Nephron (organoid): ENCODE measurements around the gene PTPRD.
A peak's percentile ranks its signal among the peaks of the same experiment; 100 is the strongest.

Experiments
- H3K27ac Mint-ChIP-seq, 3 experiments: 2 replicates each; pipeline ENCODE4 v1.8.0; 2020; ENCODE audit warnings: mixed read lengths in 3 of 3, mild to moderate bottlenecking in 2 of 3, moderate library complexity in 1 of 3
- H3K27me3 Mint-ChIP-seq: 2 replicates; pipeline ENCODE4 v1.8.0; 2021; ENCODE audit warnings: low read depth, mild to moderate bottlenecking, moderate library complexity, mixed read lengths
- H3K36me3 Mint-ChIP-seq: 2 replicates; pipeline ENCODE4 v1.8.0; 2020; ENCODE audit warnings: low read depth, mixed read lengths
- H3K4me1 Mint-ChIP-seq: 2 replicates; pipeline ENCODE4 v1.8.0; 2020; ENCODE audit warnings: mixed read lengths
- H3K4me3 Mint-ChIP-seq, 3 experiments: 2 replicates each; pipeline ENCODE4 v1.8.0; 2020; ENCODE audit warnings: mild to moderate bottlenecking in 3 of 3, mixed read lengths in 3 of 3, moderate library complexity in 2 of 3
- H3K9me3 Mint-ChIP-seq: 2 replicates; pipeline ENCODE4 v1.8.0; 2020; ENCODE audit warnings: mixed read lengths
- CTCF ChIP-seq, 3 experiments: fragments of 200-600 bp; sonication (generic); IDR thresholded peaks; one replicate each; pipeline ENCODE4 v1.5.0; 2021; ENCODE audit warnings: antibody characterized with exemption in 3 of 3; ENCODE audit not compliant: unreplicated experiment in 3 of 3

Gene PTPRD

GRCh38 chr9:8437876-8438275 lies 2174.9 kb downstream of the PTPRD start:
- H3K4me3 Mint-ChIP-seq = no peak overlapping the region
- no peaks in the 10 kb centered on the region for H3K27me3 Mint-ChIP-seq
- H3K9me3 Mint-ChIP-seq = no peaks in the 10 kb centered on the region
- H3K27ac Mint-ChIP-seq = peak overlapping the region in 1 of 3 experiments; percentile 18
- TF ChIP-seq CTCF (IDR thresholded peaks at IDR 0.05; ENCODE audit: unreplicated experiment in 3 of 3) = no peak
- H3K36me3 Mint-ChIP-seq = peaks cover 42% of the 10 kb centered on the region
- no peaks in the 10 kb centered on the region for H3K4me1 Mint-ChIP-seq

- H3K4me3 Mint-ChIP-seq = no peak overlapping the region
- H3K4me1 Mint-ChIP-seq = no peaks in the 10 kb centered on the region
- peaks cover 41% of the 10 kb centered on the region for H3K36me3 Mint-ChIP-seq
- peak overlapping the region in 1 of 3 experiments; percentile 18 for H3K27ac Mint-ChIP-seq
- H3K27me3 Mint-ChIP-seq = no peaks in the 10 kb centered on the region
- TF ChIP-seq CTCF (IDR thresholded peaks at IDR 0.05; ENCODE audit: unreplicated experiment in 3 of 3) = no peak
- H3K9me3 Mint-ChIP-seq = no peaks in the 10 kb centered on the region
These were observed 2175.5 kb downstream of the PTPRD start for GRCh38 chr9:8437259-8437658.

GRCh38 chr9:8436786-8437185 lies 2176.0 kb downstream of the PTPRD start:
- Mint-ChIP-seq H3K4me1 (no peaks in the 10 kb centered on the region), H3K27ac (peak overlapping the region in 1 of 3 experiments; percentile 32), H3K36me3 (peaks cover 39% of the 10 kb centered on the region), H3K9me3 (no peaks in the 10 kb centered on the region), H3K4me3 (no peak overlapping the region), H3K27me3 (no peaks in the 10 kb centered on the region)
- no peak for TF ChIP-seq CTCF (IDR thresholded peaks at IDR 0.05; ENCODE audit: unreplicated experiment in 3 of 3)

- Mint-ChIP-seq H3K9me3 (no peaks in the 10 kb centered on the region), H3K27me3 (no peaks in the 10 kb centered on the region), H3K36me3 (peaks cover 40% of the 10 kb centered on the region), H3K27ac (no peak overlapping the region), H3K4me1 (no peaks in the 10 kb centered on the region), H3K4me3 (no peak overlapping the region)
- TF ChIP-seq CTCF (IDR thresholded peaks at IDR 0.05; ENCODE audit: unreplicated experiment in 3 of 3) = no peak
These were observed 2178.2 kb downstream of the PTPRD start for GRCh38 chr9:8434621-8435020.

- Mint-ChIP-seq H3K4me3 (no peak overlapping the region), H3K9me3 (no peaks in the 10 kb centered on the region), H3K27me3 (no peaks in the 10 kb centered on the region), H3K4me1 (no peaks in the 10 kb centered on the region), H3K36me3 (peaks cover 47% of the 10 kb centered on the region), H3K27ac (no peak overlapping the region)
- TF ChIP-seq CTCF (IDR thresholded peaks at IDR 0.05; ENCODE audit: unreplicated experiment in 3 of 3) = no peak
These were observed 2180.6 kb downstream of the PTPRD start for GRCh38 chr9:8432224-8432623.

- Mint-ChIP-seq H3K4me1 (peaks cover 1% of the 10 kb centered on the region), H3K4me3 (no peak overlapping the region), H3K36me3 (peaks cover 50% of the 10 kb centered on the region), H3K27ac (no peak overlapping the region), H3K9me3 (no peaks in the 10 kb centered on the region), H3K27me3 (no peaks in the 10 kb centered on the region)
- TF ChIP-seq CTCF (IDR thresholded peaks at IDR 0.05; ENCODE audit: unreplicated experiment in 3 of 3) = no peak
These were observed 2181.3 kb downstream of the PTPRD start for GRCh38 chr9:8431505-8431904.
